BE2C (cell line): Measurements from ENCODE around the gene DTHD1.

Experiments
- DNase-seq: peaks from one replicate; pipeline ENCODE4 v3.0.0-alpha.2; 2020
- H3K27me3 ChIP-seq: fragments of 250-450 bp; sonication (Bioruptor Pico); 2 replicates; pipeline ENCODE4 v1.5.1; 2020; ENCODE audit warnings: mild to moderate bottlenecking
- H3K36me3 ChIP-seq: fragments of 250-450 bp; sonication (Bioruptor Pico); 2 replicates; pipeline ENCODE4 v1.5.1; 2020; ENCODE audit warnings: mild to moderate bottlenecking
- H3K4me1 ChIP-seq: fragments of 250-450 bp; sonication (Bioruptor Pico); 2 replicates; pipeline ENCODE4 v1.5.1; 2020
- H3K4me3 ChIP-seq: 2 replicates; pipeline ENCODE4 v1.5.1; 2011; ENCODE audit warnings: low read depth, low read length
- H3K9me3 ChIP-seq: fragments of 250-450 bp; sonication (Bioruptor Pico); 2 replicates; pipeline ENCODE4 v1.5.1; 2020
- CTCF ChIP-seq: IDR thresholded peaks from 2 replicates; pipeline ENCODE4 v1.5.1; 2012; ENCODE audit warnings: mild to moderate bottlenecking, low read depth, low read length

DTHD1 gene

DNA sequence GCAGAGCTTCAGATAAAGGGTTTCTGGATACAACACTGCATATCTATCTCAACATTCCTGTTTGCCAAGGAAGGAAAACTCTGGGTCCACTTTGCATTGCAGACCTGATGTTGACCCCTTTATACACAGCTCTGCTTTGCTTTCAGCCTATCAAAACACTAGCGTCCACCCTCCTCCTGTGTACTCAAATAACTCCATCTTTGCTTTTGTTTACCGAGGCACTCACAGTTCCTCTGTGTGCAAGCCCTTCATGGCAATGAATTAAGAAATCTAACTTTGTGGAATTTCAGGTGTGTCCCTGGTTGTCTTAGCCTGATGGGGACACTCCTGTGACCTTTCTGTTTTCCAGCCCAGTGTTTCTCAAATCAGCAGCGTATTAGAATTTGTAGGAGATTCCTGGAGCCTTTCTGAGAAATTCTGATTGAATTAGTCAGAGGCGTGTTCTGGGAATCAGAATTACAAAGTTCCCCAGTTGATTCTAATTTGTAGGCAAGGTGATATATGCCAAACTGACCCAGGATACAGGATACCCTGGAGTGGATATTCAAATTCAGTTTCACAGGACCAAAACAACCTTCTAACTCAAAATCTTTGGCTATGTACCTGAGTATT, 68.6 kb downstream of the DTHD1 start:
- no peak overlapping the region for H3K4me3 ChIP-seq
- no peak for DNase-seq
- H3K27me3 ChIP-seq, result no peaks in the 10 kb centered on the region
- no peak for TF ChIP-seq CTCF
- no peaks in the 10 kb centered on the region for H3K4me1 ChIP-seq
- no peaks in the 10 kb centered on the region for H3K36me3 ChIP-seq
- H3K9me3 ChIP-seq, result no peaks in the 10 kb centered on the region

GRCh38 chr4:36351082-36351666, 69.8 kb downstream of the DTHD1 start:
- peak; percentile 66 for TF ChIP-seq CTCF
- H3K4me3 ChIP-seq, result no peak overlapping the region
- no peaks in the 10 kb centered on the region for H3K4me1 ChIP-seq
- no peaks in the 10 kb centered on the region for H3K36me3 ChIP-seq
- no peaks in the 10 kb centered on the region for H3K27me3 ChIP-seq
- no peaks in the 10 kb centered on the region for H3K9me3 ChIP-seq
- peak; percentile 39 for DNase-seq

DNA sequence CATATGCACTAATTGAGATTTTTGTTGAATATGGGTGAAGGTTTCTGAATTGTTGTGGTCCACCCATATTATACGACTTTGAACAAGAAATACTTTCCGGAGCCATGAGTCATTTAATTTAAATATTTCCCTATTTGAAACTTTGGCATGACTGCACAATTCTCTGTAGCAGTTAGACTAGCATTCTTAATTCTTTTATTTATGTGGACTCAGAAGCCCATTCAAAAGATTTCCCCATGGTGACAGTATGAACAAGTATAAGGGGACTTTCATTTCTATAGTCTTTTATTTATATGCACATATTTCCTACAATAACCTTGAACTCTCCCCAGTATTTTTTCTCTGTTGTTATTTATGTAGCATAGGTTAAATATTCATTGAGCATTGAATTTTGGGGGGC, 72.6 kb downstream of the DTHD1 start:
- Histone ChIP-seq H3K9me3 (no peaks in the 10 kb centered on the region), H3K27me3 (no peaks in the 10 kb centered on the region), H3K36me3 (no peaks in the 10 kb centered on the region)

GRCh38 chr4:36358173-36358572, 76.8 kb downstream of the DTHD1 start:
- H3K4me3 ChIP-seq, result no peak overlapping the region
- no peak for TF ChIP-seq CTCF
- H3K36me3 ChIP-seq, result no peaks in the 10 kb centered on the region
- H3K4me1 ChIP-seq, result no peaks in the 10 kb centered on the region
- DNase-seq, result no peak
- no peaks in the 10 kb centered on the region for H3K27me3 ChIP-seq
- no peaks in the 10 kb centered on the region for H3K9me3 ChIP-seq

More for the DNA sequence above, 72.6 kb downstream of the DTHD1 start:
- no peak for TF ChIP-seq CTCF
- no peak for DNase-seq
- Histone ChIP-seq H3K4me3 (no peak overlapping the region), H3K4me1 (no peaks in the 10 kb centered on the region)

GRCh38 chr4:36360755-36361154, 79.3 kb downstream of the DTHD1 start:
- DNase-seq, result no peak
- H3K36me3 ChIP-seq, result no peaks in the 10 kb centered on the region
- H3K27me3 ChIP-seq, result no peaks in the 10 kb centered on the region
- H3K4me3 ChIP-seq, result no peak overlapping the region
- H3K4me1 ChIP-seq, result no peaks in the 10 kb centered on the region
- no peak for TF ChIP-seq CTCF
- no peaks in the 10 kb centered on the region for H3K9me3 ChIP-seq

DNA sequence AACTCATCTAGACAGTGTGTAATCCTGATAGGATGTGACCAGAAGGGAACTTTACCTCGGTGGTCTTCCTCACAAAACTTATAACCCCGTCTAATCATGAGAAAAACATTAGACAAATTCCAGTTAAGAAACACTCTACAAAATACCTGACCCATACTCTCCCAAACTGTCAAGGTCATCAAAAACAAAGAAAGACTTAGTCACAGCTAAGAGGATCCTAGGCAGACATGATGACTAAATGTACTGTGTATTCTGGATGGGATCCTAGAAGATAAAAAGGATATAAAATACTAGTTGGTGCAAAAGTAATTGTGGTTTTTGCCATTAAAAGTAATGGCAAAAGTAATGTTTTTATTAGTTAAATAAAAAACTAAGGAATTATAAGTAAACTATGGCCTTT, 81.6 kb downstream of the DTHD1 start:
- no peaks in the 10 kb centered on the region for H3K27me3 ChIP-seq
- H3K36me3 ChIP-seq, result no peaks in the 10 kb centered on the region
- no peaks in the 10 kb centered on the region for H3K4me1 ChIP-seq
- no peak for TF ChIP-seq CTCF
- no peaks in the 10 kb centered on the region for H3K9me3 ChIP-seq
- no peak for DNase-seq
- H3K4me3 ChIP-seq, result no peak overlapping the region
